PC-3 (cell line): ENCODE measurements around the gene ISCU. TPM values are rescaled to one million over a fixed set of nuclear protein-coding genes. Genes with fewer than 3 reads are reported as not detected.

ENCODE experiments used
- ATAC-seq: fragments of 200-7000 bp; cut with Tn5 transposase; 2 replicates; pipeline ENCODE4 v1.9.1; 2020; ENCODE audit warnings: mild to moderate bottlenecking, moderate library complexity
- BruUV-seq: library from RNA; stranded (reverse); fragments of 400-500 nt; replicated peaks from 2 replicates; lab custom pipeline; 2021; lab: Mats Ljungman, UMichigan
- CTCF ChIA-PET: fragments of 300-600 bp; sonication (Branson Sonifier 250); formaldehyde crosslinking; loops from one replicate; lab custom pipeline; 2022; ENCODE audit warnings: antibody characterized with exemption; lab: Charles Lee
- POLR2A ChIA-PET: fragments of 300-600 bp; sonication (Branson Sonifier 250); formaldehyde crosslinking; loops from one replicate; lab custom pipeline; 2022; ENCODE audit warnings: antibody characterized with exemption; ENCODE audit not compliant: unreplicated experiment; lab: Charles Lee
- DNase-seq: peaks from one replicate; pipeline ENCODE4 v3.0.0-alpha.2; 2015
- H2AFZ ChIP-seq: fragments of 300-600 bp; sonication (generic); 2 replicates; pipeline ENCODE4 v1.6.0; 2016; ENCODE audit warnings: antibody characterized with exemption, low read length
- H3F3A ChIP-seq: fragments of 300-600 bp; sonication (generic); one replicate; pipeline ENCODE4 v1.6.0; 2017; ENCODE audit warnings: antibody characterized with exemption, low read length, control low read depth, mild to moderate bottlenecking; ENCODE audit not compliant: unreplicated experiment
- H3K27ac ChIP-seq: fragments of 300-600 bp; sonication (generic); 2 replicates; pipeline ENCODE4 v1.5.1; 2016; ENCODE audit warnings: mild to moderate bottlenecking, low read length
- H3K27me3 ChIP-seq: fragments of 300-600 bp; sonication (generic); 2 replicates; pipeline ENCODE4 v1.6.1; 2016; ENCODE audit warnings: low read length, mixed read lengths
- H3K36me3 ChIP-seq: fragments of 300-600 bp; sonication (generic); 2 replicates; pipeline ENCODE4 v1.6.1; 2016; ENCODE audit warnings: low read depth, mixed run types, low read length, mixed read lengths
- H3K4me1 ChIP-seq: fragments of 300-600 bp; sonication (generic); 2 replicates; pipeline ENCODE4 v1.5.1; 2016; ENCODE audit warnings: low read length; ENCODE audit not compliant: insufficient read depth
- H3K4me2 ChIP-seq: fragments of 300-600 bp; sonication (generic); 2 replicates; pipeline ENCODE4 v1.6.0; 2016; ENCODE audit warnings: low read length
- H3K4me3 ChIP-seq: fragments of 300-600 bp; sonication (generic); 2 replicates; pipeline ENCODE4 v1.5.1; 2016; ENCODE audit warnings: mild to moderate bottlenecking, low read length, mixed read lengths
- H3K79me2 ChIP-seq: fragments of 300-600 bp; sonication (generic); 2 replicates; pipeline ENCODE4 v1.6.1; 2017; ENCODE audit warnings: low read length, mixed read lengths
- H3K9ac ChIP-seq: fragments of 300-600 bp; sonication (generic); 2 replicates; pipeline ENCODE4 v1.6.0; 2016; ENCODE audit warnings: mild to moderate bottlenecking, low read length
- H3K9me2 ChIP-seq: fragments of 300-600 bp; sonication (generic); replicated peaks from 2 replicates; pipeline ENCODE4 v1.6.1; 2016; ENCODE audit warnings: mixed run types, low read length, mixed read lengths
- H3K9me3 ChIP-seq: fragments of 300-600 bp; sonication (generic); 2 replicates; pipeline ENCODE4 v1.6.1; 2016; ENCODE audit warnings: low read length, mixed read lengths
- H4K20me1 ChIP-seq: fragments of 300-600 bp; sonication (generic); 2 replicates; pipeline ENCODE4 v1.6.1; 2016; ENCODE audit warnings: low read length, mixed read lengths
- CTCF ChIP-seq: fragments of 300-600 bp; sonication (generic); conservative IDR thresholded peaks from 2 replicates; pipeline ENCODE4 v1.5.1; 2017; ENCODE audit warnings: antibody characterized with exemption, low read depth, mild to moderate bottlenecking, low read length
- EZH2 ChIP-seq: fragments of 300-600 bp; sonication (generic); IDR thresholded peaks from one replicate; pipeline ENCODE4 v1.6.1; 2017; ENCODE audit warnings: antibody characterized with exemption, mild to moderate bottlenecking, low read length; ENCODE audit not compliant: unreplicated experiment
- EZH2phosphoT487 ChIP-seq: fragments of 300-600 bp; sonication (generic); IDR thresholded peaks from 2 replicates; pipeline ENCODE4 v1.6.1; 2018; ENCODE audit warnings: mild to moderate bottlenecking, antibody characterized with exemption, low read length, borderline replicate concordance
- intact Hi-C: fragments of 100-400 bp; cut with micrococcal nuclease; formaldehyde crosslinking; loops from 2 replicates; pipeline ENCODE4 v1.9.0; 2023
- total RNA-seq: library from RNA; depleted of rRNA; stranded (reverse); fragments of >200 nt; gene quantifications from 2 replicates; pipeline ENCODE4 v1.2.3, GENCODE V29; 2014

The ISCU gene
- total RNA-seq, 1 experiment from 2014 or later: 181 TPM

GRCh38 chr12:108608616-108609015 lies 46.2 kb downstream of the ISCU start:
- ATAC-seq (no peak), DNase-seq (no peak)
- Histone ChIP-seq H3K9me3 (no peaks in the 10 kb centered on the region), H3K4me3 (no peak overlapping the region), H3K36me3 (no peaks in the 10 kb centered on the region), H3K79me2 (no peaks in the 10 kb centered on the region), H3K4me2 (no peak overlapping the region), H3F3A (no peaks in the 10 kb centered on the region), H3K4me1 (peaks cover 16% of the 10 kb centered on the region), H4K20me1 (no peaks in the 10 kb centered on the region), H3K9me2 (no peaks in the 10 kb centered on the region), H3K27me3 (no peaks in the 10 kb centered on the region), H3K9ac (no peak overlapping the region), H3K27ac (no peak overlapping the region), H2AFZ (no peak overlapping the region)
- BruUV-seq: no TSS peak
- ChIA-PET POLR2A (no interaction called here), CTCF (no interaction called here)
- intact Hi-C loops: no loop called here
- no peak for TF ChIP-seq EZH2phosphoT487
- TF ChIP-seq EZH2: no peak

GRCh38 chr12:108609537-108610335 lies 47.3 kb downstream of the ISCU start:
- intact Hi-C loops: loop anchor here (10.0 kb wide), 1 partner anchor 695 kb away; no protein-coding TSS in a partner anchor
- Histone ChIP-seq H3K9ac (no peak overlapping the region), H4K20me1 (no peaks in the 10 kb centered on the region), H3K36me3 (no peaks in the 10 kb centered on the region), H3K9me3 (no peaks in the 10 kb centered on the region), H3K4me2 (no peak overlapping the region), H2AFZ (no peak overlapping the region), H3K27ac (no peak overlapping the region), H3F3A (no peaks in the 10 kb centered on the region), H3K9me2 (no peaks in the 10 kb centered on the region), H3K4me3 (no peak overlapping the region), H3K4me1 (peaks cover 16% of the 10 kb centered on the region), H3K79me2 (no peaks in the 10 kb centered on the region), H3K27me3 (no peaks in the 10 kb centered on the region)
- no peak for DNase-seq
- POLR2A ChIA-PET: no interaction called here
- CTCF ChIA-PET: no interaction called here
- no TSS peak for BruUV-seq
- ATAC-seq: no peak
- no peak for TF ChIP-seq EZH2phosphoT487
- no peak for TF ChIP-seq EZH2
- TF ChIP-seq CTCF: no peak

GRCh38 chr12:108610336-108610815 lies 48.0 kb downstream of the ISCU start:
- TF ChIP-seq CTCF (no peak), EZH2phosphoT487 (no peak), EZH2 (no peak)
- ChIA-PET POLR2A (no interaction called here), CTCF (no interaction called here)
- H3K4me1 ChIP-seq: peaks cover 16% of the 10 kb centered on the region
- ATAC-seq (no peak), DNase-seq (no peak)
- no peaks in the 10 kb centered on the region for H3K79me2 ChIP-seq
- H3K27me3 ChIP-seq: no peaks in the 10 kb centered on the region
- no peak overlapping the region for H3K4me2 ChIP-seq
- intact Hi-C loops: loop anchor here (10.0 kb wide), 1 partner anchor 696 kb away; no protein-coding TSS in a partner anchor
- H3K36me3 ChIP-seq: no peaks in the 10 kb centered on the region
- no peaks in the 10 kb centered on the region for H3F3A ChIP-seq
- no peak overlapping the region for H3K4me3 ChIP-seq
- H3K9ac ChIP-seq: no peak overlapping the region
- H4K20me1 ChIP-seq: no peaks in the 10 kb centered on the region
- H2AFZ ChIP-seq: no peak overlapping the region
- no TSS peak for BruUV-seq
- no peaks in the 10 kb centered on the region for H3K9me2 ChIP-seq
- H3K27ac ChIP-seq: no peak overlapping the region
- H3K9me3 ChIP-seq: no peaks in the 10 kb centered on the region
